ENCODE results near the gene DRAM1. TPM values are rescaled to one million over a fixed set of nuclear protein-coding genes. Genes with fewer than 3 reads are reported as not detected.

The DRAM1 gene
- 95.7 and 108 TPM in 2 replicates for total RNA-seq

GRCh38 chr12:101876861-101877805 is at the start of gene DRAM1:
Gene DRAM1 (plus strand): TSS chr12:101877580. CDS start chr12:101877790, 210 bp downstream.

GRCh38 chr12:101830367-101831325 is 46.7 kb upstream of the DRAM1 start, which contains the start of gene GNPTAB:
Gene GNPTAB (minus strand): TSS chr12:101830959. CDS start chr12:101830675, 284 bp downstream.

Small RNA genes within 50 kb of the gene (small RNA-seq; reads per million reads assigned to genes)
- gene RNA5SP369 (not detected), gene RNU6-1183P (not detected)

Other genes starting within 250 kb of the DRAM1 start
- gene CHPT1, start 179.9 kb upstream of the DRAM1 start, total RNA-seq, result 33.0 and 41.2 TPM in 2 replicates
- gene SYCP3, start 138.1 kb upstream of the DRAM1 start, total RNA-seq, result 0.16 TPM in 1 of 2 replicates, not detected in the other
- gene GNPTAB, start 46.6 kb upstream of the DRAM1 start, total RNA-seq, result 36.0 and 44.2 TPM in 2 replicates
- gene WASHC3, start 184.4 kb downstream of the DRAM1 start, total RNA-seq, result 69.9 and 93.9 TPM in 2 replicates
- 19.3 and 29.6 TPM in 2 replicates for gene NUP37, start 242.5 kb downstream of the DRAM1 start, total RNA-seq
- 5.0 TPM in 2 replicates for gene PARPBP, start 242.6 kb downstream of the DRAM1 start, total RNA-seq

All from hair follicle dermal papilla cell (primary cell).